Esophagus squamous epithelium (tissue), 4 donors: Measurements from ENCODE around the gene PRDM2.

ENCODE experiments used
- POLR2A ChIP-seq, 4 donors: fragments of 450-650 bp; IDR thresholded peaks; one replicate each; pipeline ENCODE4 v1.6.1; 2017; ENCODE audit warnings: antibody characterized with exemption in 4 of 4, mild to moderate bottlenecking in 4 of 4, moderate library complexity in 3 of 4
- TF ChIP-seq, protein P1 (sequence below), 6 experiments: fragments of 450-650 bp in 4 of 6; fragments of 200-600 bp in 2 of 6; sonication (generic) in 2 of 6; IDR thresholded peaks; one replicate each; pipeline ENCODE4 v1.5.1; 2016 to 2019; ENCODE audit warnings: antibody characterized with exemption in 6 of 6, mild to moderate bottlenecking in 4 of 6, moderate library complexity in 4 of 6

DNA sequence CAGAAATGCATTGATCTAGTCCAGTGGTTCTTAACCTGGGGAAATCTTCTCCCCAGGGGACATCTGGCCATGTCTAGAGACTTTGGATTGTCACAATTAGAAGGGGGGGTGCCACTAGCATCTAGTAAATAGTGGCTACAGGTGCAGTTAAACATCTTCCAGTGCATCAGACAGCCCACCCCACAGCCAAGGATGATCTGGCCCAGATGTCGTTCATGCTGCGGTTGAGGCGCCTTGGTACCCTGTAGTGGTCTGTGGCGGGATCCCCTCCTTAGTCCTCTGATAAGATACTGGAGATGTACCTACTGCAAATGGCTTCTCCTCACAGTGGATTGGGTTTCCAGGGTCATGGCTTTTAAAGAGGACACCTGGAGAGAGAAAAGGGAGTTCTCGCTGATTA lies 69.8 kb downstream of the PRDM2 start:
- TF ChIP-seq, protein P1, sequence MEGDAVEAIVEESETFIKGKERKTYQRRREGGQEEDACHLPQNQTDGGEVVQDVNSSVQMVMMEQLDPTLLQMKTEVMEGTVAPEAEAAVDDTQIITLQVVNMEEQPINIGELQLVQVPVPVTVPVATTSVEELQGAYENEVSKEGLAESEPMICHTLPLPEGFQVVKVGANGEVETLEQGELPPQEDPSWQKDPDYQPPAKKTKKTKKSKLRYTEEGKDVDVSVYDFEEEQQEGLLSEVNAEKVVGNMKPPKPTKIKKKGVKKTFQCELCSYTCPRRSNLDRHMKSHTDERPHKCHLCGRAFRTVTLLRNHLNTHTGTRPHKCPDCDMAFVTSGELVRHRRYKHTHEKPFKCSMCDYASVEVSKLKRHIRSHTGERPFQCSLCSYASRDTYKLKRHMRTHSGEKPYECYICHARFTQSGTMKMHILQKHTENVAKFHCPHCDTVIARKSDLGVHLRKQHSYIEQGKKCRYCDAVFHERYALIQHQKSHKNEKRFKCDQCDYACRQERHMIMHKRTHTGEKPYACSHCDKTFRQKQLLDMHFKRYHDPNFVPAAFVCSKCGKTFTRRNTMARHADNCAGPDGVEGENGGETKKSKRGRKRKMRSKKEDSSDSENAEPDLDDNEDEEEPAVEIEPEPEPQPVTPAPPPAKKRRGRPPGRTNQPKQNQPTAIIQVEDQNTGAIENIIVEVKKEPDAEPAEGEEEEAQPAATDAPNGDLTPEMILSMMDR (IDR thresholded peaks at IDR 0.05), result no peak
- TF ChIP-seq POLR2A (IDR thresholded peaks at IDR 0.05), result no peak
